HepG2 (cell line): Measurements from ENCODE around the gene DAD1. TPM values are rescaled to one million over a fixed set of nuclear protein-coding genes. Genes with fewer than 3 reads are reported as not detected.

Experiments used
- ATAC-seq: fragments of 200-7000 bp; cut with Tn5 transposase; 3 replicates; pipeline ENCODE4 v1.9.1; 2020; ENCODE audit warnings: mild to moderate bottlenecking, moderate library complexity
- BruUV-seq: library from RNA; stranded (reverse); fragments of 400-500 nt; replicated peaks from 2 replicates; lab custom pipeline; 2021; lab: Mats Ljungman, UMichigan
- CTCF ChIA-PET: fragments of 300-600 bp; formaldehyde crosslinking; extraction: SDS; loops from one replicate; lab custom pipeline; 2021; ENCODE audit warnings: low total read pairs, inconsistent platforms, low intra/inter-chr PET ratio; lab: Yijun Ruan, JAX
- POLR2A ChIA-PET: fragments of 350-600 bp; sonication (Branson Sonifier 250); formaldehyde crosslinking; loops from one replicate; lab custom pipeline; 2020; ENCODE audit warnings: antibody characterized with exemption, inconsistent platforms; lab: Yijun Ruan, JAX
- DNase-seq: peaks from one replicate; pipeline ENCODE4 v3.0.0-alpha.2; 2015; ENCODE audit warnings: low spot score
- FAIRE-seq: peaks from 3 replicates; lab custom pipeline; 2011; peaks lifted over from hg19 to GRCh38; lab: Jason Lieb, UNC
- H2AFZ ChIP-seq: one replicate; pipeline ENCODE4 v1.6.1; 2011; ENCODE audit warnings: low read length, inconsistent platforms
- H3K27ac ChIP-seq: fragments of 300-600 bp; 3 replicates; pipeline ENCODE4 v1.8.0; 2011; ENCODE audit warnings: mixed run types, mild to moderate bottlenecking, mixed read lengths, low read length, inconsistent platforms; ENCODE audit not compliant: insufficient read depth; ENCODE audit errors: extremely low read length
- H3K27me3 ChIP-seq, 2 experiments: fragments of 200-600 bp in 1 of 2; 2 replicates in 1 of 2; 3 replicates in 1 of 2; pipeline versions ENCODE4 v1.6.0 to v1.8.0; 2011; ENCODE audit warnings: low read length in 2 of 2, mild to moderate bottlenecking in 2 of 2, moderate library complexity in 2 of 2, inconsistent platforms in 1 of 2; ENCODE audit not compliant: insufficient read depth in 2 of 2, control insufficient read depth in 1 of 2
- H3K36me3 ChIP-seq, 2 experiments: fragments of 200-600 bp in 1 of 2; replicated peaks in 1 of 2; 2 replicates in 1 of 2; 3 replicates in 1 of 2; pipeline versions ENCODE4 v1.5.1 to v1.8.0; 2011; ENCODE audit warnings: low read length in 2 of 2, inconsistent platforms in 1 of 2; ENCODE audit not compliant: insufficient read depth in 2 of 2, control insufficient read depth in 1 of 2
- H3K4me1 ChIP-seq: 2 replicates; pipeline ENCODE4 v1.5.1; 2012; ENCODE audit warnings: low read length, inconsistent platforms; ENCODE audit not compliant: insufficient read depth
- H3K4me2 ChIP-seq: 2 replicates; pipeline ENCODE4 v1.6.0; 2011; ENCODE audit warnings: low read depth, low read length, inconsistent platforms
- H3K4me3 ChIP-seq, 3 experiments: fragments of 200-600 bp in 1 of 3; sonication (generic), shearing (Covaris generic) in 1 of 3; replicated peaks in 1 of 3; 2 replicates each; pipeline ENCODE4 v1.5.1; 2011 to 2016; ENCODE audit warnings: low read length in 3 of 3, inconsistent platforms in 2 of 3, low read depth in 2 of 3, mild to moderate bottlenecking in 2 of 3, control low read depth in 1 of 3, mixed read lengths in 1 of 3; ENCODE audit not compliant: insufficient read depth in 1 of 3
- H3K79me2 ChIP-seq: one replicate; pipeline ENCODE4 v1.6.1; 2011; ENCODE audit warnings: low read length, inconsistent platforms; ENCODE audit not compliant: insufficient read depth
- H3K9ac ChIP-seq: 2 replicates; pipeline ENCODE4 v1.6.0; 2011; ENCODE audit warnings: mild to moderate bottlenecking, low read depth, low read length, inconsistent platforms; ENCODE audit not compliant: insufficient read depth
- H3K9me3 ChIP-seq: 2 replicates; pipeline ENCODE4 v1.5.1; 2012; ENCODE audit warnings: mild to moderate bottlenecking, low read length
- H4K20me1 ChIP-seq: 2 replicates; pipeline ENCODE4 v1.6.0; 2011; ENCODE audit warnings: inconsistent platforms, mild to moderate bottlenecking, low read length, moderate library complexity; ENCODE audit not compliant: insufficient read depth
- ATF7 ChIP-seq, 2 experiments: fragments of 450-650 bp in 1 of 2; sonication (generic) in 1 of 2; formaldehyde crosslinking in 1 of 2; IDR thresholded peaks; 2 replicates each; pipeline versions ENCODE4 v1.4.0 to v1.6.1; 2016 to 2020; ENCODE audit warnings: antibody characterized with exemption in 1 of 2, mild to moderate bottlenecking in 1 of 2, missing genetic modification reagents in 1 of 2
- CEBPB ChIP-seq: IDR thresholded peaks from 2 replicates; pipeline ENCODE4 v1.6.1; 2011; ENCODE audit warnings: low read depth, low read length, improper control_type of control experiment, borderline replicate concordance
- NRL ChIP-seq: sonication (generic); formaldehyde crosslinking; IDR thresholded peaks from 2 replicates; pipeline ENCODE4 v1.5.0; 2020; ENCODE audit warnings: missing genetic modification reagents, mild to moderate bottlenecking, moderate library complexity, borderline replicate concordance
- SP5 ChIP-seq: IDR thresholded peaks from 2 replicates; pipeline ENCODE4 v1.6.1; 2016; ENCODE audit warnings: low read depth, borderline replicate concordance
- TP53 ChIP-seq: sonication (generic); formaldehyde crosslinking; conservative IDR thresholded peaks from 2 replicates; pipeline ENCODE4 v1.4.0; 2020; ENCODE audit warnings: missing genetic modification reagents
- ZMYM2 ChIP-seq: sonication (generic); formaldehyde crosslinking; IDR thresholded peaks from 2 replicates; pipeline ENCODE4 v1.8.0; 2022; ENCODE audit warnings: mild to moderate bottlenecking, missing genetic modification reagents
- ZNF17 ChIP-seq: sonication (generic); formaldehyde crosslinking; IDR thresholded peaks from 2 replicates; pipeline ENCODE4 v1.5.0; 2020; ENCODE audit warnings: mild to moderate bottlenecking, missing genetic modification reagents
- ZNF329 ChIP-seq: sonication (generic); formaldehyde crosslinking; IDR thresholded peaks from 2 replicates; pipeline ENCODE4 v1.9.0; 2021; ENCODE audit warnings: low read depth, mild to moderate bottlenecking, missing genetic modification reagents
- ZNF567 ChIP-seq: sonication (generic); formaldehyde crosslinking; IDR thresholded peaks from 2 replicates; pipeline ENCODE4 v1.8.1; 2023; ENCODE audit warnings: mild to moderate bottlenecking, missing genetic modification reagents, borderline replicate concordance
- ZNF713 ChIP-seq: sonication (generic); formaldehyde crosslinking; IDR thresholded peaks from 2 replicates; pipeline ENCODE4 v1.4.0; 2020; ENCODE audit warnings: mild to moderate bottlenecking, missing genetic modification reagents
- WGBS: methylation state at CpG from one replicate; pipeline ENCODE4 v1.1.6; 2017; ENCODE audit warnings: low lambda C conversion rate; 5-methylcytosine and 5-hydroxymethylcytosine counted together
- in situ Hi-C: cut with HindIII; loops from 2 replicates; pipeline ENCODE4 v1.10.0; 2017; ENCODE audit warnings: low pct_unique_long_range_greater_than_20kb; ENCODE audit not compliant: extremely low pct_ligation_motif_present
- intact Hi-C: fragments of 100-400 bp; cut with micrococcal nuclease; formaldehyde crosslinking; loops from one replicate; pipeline ENCODE4 v1.10.0; 2022; ENCODE audit not compliant: unreplicated experiment
- polyA plus RNA-seq, 8 experiments: library from polyadenylated mRNA; depleted of rRNA in 3 of 8; stranded (reverse) in 7 of 8; unstranded in 1 of 8; fragments of >200 nt; fragmentation: Illumina TruSeq in 4 of 8; extraction: Trizol in 4 of 8; gene quantifications; 2 replicates each; pipeline versions ENCODE4 v1.2.1 to v1.2.3, GENCODE V29; 2011 to 2016; ENCODE audit warnings: low read depth in 4 of 8, missing spikeins in 1 of 8, mixed read lengths in 1 of 8; ENCODE audit not compliant: insufficient read depth in 1 of 8
- total RNA-seq, 5 experiments: library from RNA; depleted of rRNA; stranded (reverse); fragments of >200 nt; fragmentation: Illumina TruSeq; extraction: Trizol; gene quantifications; 2 replicates each; pipeline ENCODE4 v1.2.3, GENCODE V29; 2016; ENCODE audit warnings: low read depth in 1 of 5
- TF ChIP-seq, protein P1 (sequence below): sonication (generic); formaldehyde crosslinking; IDR thresholded peaks from 2 replicates; pipeline ENCODE4 v1.4.0; 2020; ENCODE audit warnings: missing genetic modification reagents, borderline replicate concordance
- TF ChIP-seq, protein P2 (sequence below): IDR thresholded peaks from 2 replicates; pipeline ENCODE4 v1.6.1; 2016; ENCODE audit warnings: missing biosample characterization, missing genetic modification reagents, low read depth
- TF ChIP-seq, protein P3 (sequence below): sonication (generic); formaldehyde crosslinking; IDR thresholded peaks from 2 replicates; pipeline ENCODE4 v1.8.0; 2022; ENCODE audit warnings: mild to moderate bottlenecking, missing genetic modification reagents; ENCODE audit not compliant: insufficient replicate concordance

The DAD1 gene
- total and polyA plus RNA-seq, 2 of the 13 experiments (the other 11 are each of a cell fraction or from before 2014, with no cell fraction given) = 558 to 626 TPM

DNA sequence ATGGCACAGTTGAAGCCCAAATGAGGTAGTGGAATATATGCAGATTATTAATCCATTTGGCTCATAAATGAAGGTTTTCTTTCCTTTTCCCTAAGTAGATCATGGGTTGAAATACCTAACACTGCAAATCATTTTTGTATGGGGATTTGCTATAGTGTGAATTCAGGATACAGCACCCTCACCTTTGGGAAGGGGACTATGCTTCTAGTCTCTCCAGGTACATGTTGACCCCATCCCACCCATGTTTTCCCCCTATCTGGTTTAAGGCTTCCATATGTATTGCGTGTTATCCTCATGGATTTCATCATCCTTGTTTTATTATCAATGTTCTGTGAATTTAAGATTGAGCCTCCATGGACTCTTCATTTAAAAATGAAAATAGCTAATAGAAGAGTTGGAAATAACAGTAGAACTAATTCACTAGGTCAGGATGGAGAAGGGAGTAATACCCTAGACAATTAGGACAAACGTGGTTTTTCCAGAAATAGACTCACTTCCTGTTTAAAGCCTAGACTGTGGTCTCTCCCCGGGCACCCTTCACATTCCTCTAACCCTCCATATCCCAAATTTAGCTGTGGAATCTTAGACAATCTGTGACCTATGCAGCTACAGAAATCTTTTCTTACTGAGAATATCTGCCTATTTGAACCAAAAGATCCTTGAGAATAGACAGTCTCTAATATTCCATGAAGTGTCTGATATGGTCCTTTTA lies 56.5 kb downstream of the DAD1 start:
- ChIA-PET POLR2A (no interaction called here), CTCF (no interaction called here)

More for the DNA sequence above, 56.5 kb downstream of the DAD1 start:
- no peak for FAIRE-seq
- Histone ChIP-seq H3K4me2 (no peak overlapping the region), H3K27me3 (peaks cover 0 to 8% of the 10 kb centered on the region in 2 experiments; a peak in 3 of 5 replicates), H2AFZ (no peak overlapping the region), H4K20me1 (no peaks in the 10 kb centered on the region), H3K79me2 (no peaks in the 10 kb centered on the region), H3K36me3 (no peaks in the 10 kb centered on the region), H3K4me3 (no peak overlapping the region), H3K9me3 (no peaks in the 10 kb centered on the region), H3K9ac (no peak overlapping the region), H3K27ac (no peak overlapping the region), H3K4me1 (no peaks in the 10 kb centered on the region)
- no TSS peak for BruUV-seq
- in situ Hi-C loops (no loop called here), intact Hi-C loops (no loop called here)
- 9% methylated on average over 3 of the region's 3 CpGs for WGBS
- ATAC-seq = no peak
- TF ChIP-seq ZNF17 (CRISPR knock-in tag) (no peak), ZNF329 (no peak), ATF7 (IDR thresholded peaks at IDR 0.05) (peak; percentile 28; the same call in 1 of the 2 replicates), ATF7 (CRISPR knock-in tag; IDR thresholded peaks at IDR 0.05) (no peak), SP5 (CRISPR knock-in tag) (no peak), ZNF713 (CRISPR knock-in tag) (no peak), ZMYM2 (CRISPR knock-in tag) (no peak), NRL (CRISPR knock-in tag) (no peak), ZNF567 (CRISPR knock-in tag) (no peak), TP53 (CRISPR knock-in tag) (no peak), CEBPB (peak; percentile 56)
- TF ChIP-seq, protein P1, sequence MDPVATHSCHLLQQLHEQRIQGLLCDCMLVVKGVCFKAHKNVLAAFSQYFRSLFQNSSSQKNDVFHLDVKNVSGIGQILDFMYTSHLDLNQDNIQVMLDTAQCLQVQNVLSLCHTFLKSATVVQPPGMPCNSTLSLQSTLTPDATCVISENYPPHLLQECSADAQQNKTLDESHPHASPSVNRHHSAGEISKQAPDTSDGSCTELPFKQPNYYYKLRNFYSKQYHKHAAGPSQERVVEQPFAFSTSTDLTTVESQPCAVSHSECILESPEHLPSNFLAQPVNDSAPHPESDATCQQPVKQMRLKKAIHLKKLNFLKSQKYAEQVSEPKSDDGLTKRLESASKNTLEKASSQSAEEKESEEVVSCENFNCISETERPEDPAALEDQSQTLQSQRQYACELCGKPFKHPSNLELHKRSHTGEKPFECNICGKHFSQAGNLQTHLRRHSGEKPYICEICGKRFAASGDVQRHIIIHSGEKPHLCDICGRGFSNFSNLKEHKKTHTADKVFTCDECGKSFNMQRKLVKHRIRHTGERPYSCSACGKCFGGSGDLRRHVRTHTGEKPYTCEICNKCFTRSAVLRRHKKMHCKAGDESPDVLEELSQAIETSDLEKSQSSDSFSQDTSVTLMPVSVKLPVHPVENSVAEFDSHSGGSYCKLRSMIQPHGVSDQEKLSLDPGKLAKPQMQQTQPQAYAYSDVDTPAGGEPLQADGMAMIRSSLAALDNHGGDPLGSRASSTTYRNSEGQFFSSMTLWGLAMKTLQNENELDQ (CRISPR knock-in tag) = no peak
- TF ChIP-seq, protein P2, sequence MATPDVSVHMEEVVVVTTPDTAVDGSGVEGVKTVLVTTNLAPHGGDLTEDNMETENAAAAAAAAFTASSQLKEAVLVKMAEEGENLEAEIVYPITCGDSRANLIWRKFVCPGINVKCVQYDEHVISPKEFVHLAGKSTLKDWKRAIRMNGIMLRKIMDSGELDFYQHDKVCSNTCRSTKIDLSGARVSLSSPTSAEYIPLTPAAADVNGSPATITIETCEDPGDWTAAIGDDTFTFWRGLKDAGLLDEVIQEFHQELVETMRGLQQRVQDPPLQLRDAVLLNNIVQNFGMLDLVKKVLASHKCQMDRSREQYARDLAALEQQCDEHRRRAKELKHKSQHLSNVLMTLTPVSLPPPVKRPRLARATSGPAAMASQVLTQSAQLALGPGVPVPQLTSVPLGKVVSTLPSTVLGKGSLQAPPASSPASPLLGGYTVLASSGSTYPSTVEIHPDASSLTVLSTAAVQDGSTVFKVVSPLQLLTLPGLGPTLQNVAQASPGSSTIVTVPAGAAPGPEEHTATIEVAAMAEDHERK (CRISPR knock-in tag) = no peak
- TF ChIP-seq, protein P3, sequence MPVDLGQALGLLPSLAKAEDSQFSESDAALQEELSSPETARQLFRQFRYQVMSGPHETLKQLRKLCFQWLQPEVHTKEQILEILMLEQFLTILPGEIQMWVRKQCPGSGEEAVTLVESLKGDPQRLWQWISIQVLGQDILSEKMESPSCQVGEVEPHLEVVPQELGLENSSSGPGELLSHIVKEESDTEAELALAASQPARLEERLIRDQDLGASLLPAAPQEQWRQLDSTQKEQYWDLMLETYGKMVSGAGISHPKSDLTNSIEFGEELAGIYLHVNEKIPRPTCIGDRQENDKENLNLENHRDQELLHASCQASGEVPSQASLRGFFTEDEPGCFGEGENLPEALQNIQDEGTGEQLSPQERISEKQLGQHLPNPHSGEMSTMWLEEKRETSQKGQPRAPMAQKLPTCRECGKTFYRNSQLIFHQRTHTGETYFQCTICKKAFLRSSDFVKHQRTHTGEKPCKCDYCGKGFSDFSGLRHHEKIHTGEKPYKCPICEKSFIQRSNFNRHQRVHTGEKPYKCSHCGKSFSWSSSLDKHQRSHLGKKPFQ (CRISPR knock-in tag) = no peak
- DNase-seq = no peak
